ENCODE measurements around the gene DNAJC8.

- TF ChIP-seq, protein P1, sequence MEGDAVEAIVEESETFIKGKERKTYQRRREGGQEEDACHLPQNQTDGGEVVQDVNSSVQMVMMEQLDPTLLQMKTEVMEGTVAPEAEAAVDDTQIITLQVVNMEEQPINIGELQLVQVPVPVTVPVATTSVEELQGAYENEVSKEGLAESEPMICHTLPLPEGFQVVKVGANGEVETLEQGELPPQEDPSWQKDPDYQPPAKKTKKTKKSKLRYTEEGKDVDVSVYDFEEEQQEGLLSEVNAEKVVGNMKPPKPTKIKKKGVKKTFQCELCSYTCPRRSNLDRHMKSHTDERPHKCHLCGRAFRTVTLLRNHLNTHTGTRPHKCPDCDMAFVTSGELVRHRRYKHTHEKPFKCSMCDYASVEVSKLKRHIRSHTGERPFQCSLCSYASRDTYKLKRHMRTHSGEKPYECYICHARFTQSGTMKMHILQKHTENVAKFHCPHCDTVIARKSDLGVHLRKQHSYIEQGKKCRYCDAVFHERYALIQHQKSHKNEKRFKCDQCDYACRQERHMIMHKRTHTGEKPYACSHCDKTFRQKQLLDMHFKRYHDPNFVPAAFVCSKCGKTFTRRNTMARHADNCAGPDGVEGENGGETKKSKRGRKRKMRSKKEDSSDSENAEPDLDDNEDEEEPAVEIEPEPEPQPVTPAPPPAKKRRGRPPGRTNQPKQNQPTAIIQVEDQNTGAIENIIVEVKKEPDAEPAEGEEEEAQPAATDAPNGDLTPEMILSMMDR (IDR thresholded peaks at IDR 0.05), result no peak
- no peak for TF ChIP-seq POLR2A (IDR thresholded peaks at IDR 0.05)
Observed at GRCh38 chr1:28197682-28198415, 35.0 kb downstream of the DNAJC8 start.
